SK-N-SH (cell line): ENCODE results near the gene MUC5AC.

Source experiments
- PBX3 ChIP-seq: IDR thresholded peaks from 2 replicates; pipeline ENCODE4; 2012
- TF ChIP-seq, protein P1 (sequence below): fragments of 200-600 bp; sonication (generic); IDR thresholded peaks from 2 replicates; pipeline ENCODE4 v1.6.1; 2017; ENCODE audit warnings: antibody characterized with exemption, mild to moderate bottlenecking, moderate library complexity

- TF ChIP-seq, protein P1, sequence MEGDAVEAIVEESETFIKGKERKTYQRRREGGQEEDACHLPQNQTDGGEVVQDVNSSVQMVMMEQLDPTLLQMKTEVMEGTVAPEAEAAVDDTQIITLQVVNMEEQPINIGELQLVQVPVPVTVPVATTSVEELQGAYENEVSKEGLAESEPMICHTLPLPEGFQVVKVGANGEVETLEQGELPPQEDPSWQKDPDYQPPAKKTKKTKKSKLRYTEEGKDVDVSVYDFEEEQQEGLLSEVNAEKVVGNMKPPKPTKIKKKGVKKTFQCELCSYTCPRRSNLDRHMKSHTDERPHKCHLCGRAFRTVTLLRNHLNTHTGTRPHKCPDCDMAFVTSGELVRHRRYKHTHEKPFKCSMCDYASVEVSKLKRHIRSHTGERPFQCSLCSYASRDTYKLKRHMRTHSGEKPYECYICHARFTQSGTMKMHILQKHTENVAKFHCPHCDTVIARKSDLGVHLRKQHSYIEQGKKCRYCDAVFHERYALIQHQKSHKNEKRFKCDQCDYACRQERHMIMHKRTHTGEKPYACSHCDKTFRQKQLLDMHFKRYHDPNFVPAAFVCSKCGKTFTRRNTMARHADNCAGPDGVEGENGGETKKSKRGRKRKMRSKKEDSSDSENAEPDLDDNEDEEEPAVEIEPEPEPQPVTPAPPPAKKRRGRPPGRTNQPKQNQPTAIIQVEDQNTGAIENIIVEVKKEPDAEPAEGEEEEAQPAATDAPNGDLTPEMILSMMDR, result no peak
- TF ChIP-seq PBX3, result no peak
Observed at GRCh38 chr11:1242289-1242688, 84.5 kb downstream of the MUC5AC start.
